GM19395 (cell line): ENCODE data around the gene LRIF1.
"Not testable (repeated sequence)": the region's sequence is repeated elsewhere in the genome, so short reads cannot be mapped to it uniquely, and the experiment has no call there.

Experiments used
- ATAC-seq: cut with Tn5 transposase; IDR thresholded peaks from one replicate; pipeline ENCODE4 v1.9.1; 2021; ENCODE audit warnings: mild to moderate bottlenecking, moderate library complexity; ENCODE audit not compliant: unreplicated experiment

The LRIF1 gene, protein sequence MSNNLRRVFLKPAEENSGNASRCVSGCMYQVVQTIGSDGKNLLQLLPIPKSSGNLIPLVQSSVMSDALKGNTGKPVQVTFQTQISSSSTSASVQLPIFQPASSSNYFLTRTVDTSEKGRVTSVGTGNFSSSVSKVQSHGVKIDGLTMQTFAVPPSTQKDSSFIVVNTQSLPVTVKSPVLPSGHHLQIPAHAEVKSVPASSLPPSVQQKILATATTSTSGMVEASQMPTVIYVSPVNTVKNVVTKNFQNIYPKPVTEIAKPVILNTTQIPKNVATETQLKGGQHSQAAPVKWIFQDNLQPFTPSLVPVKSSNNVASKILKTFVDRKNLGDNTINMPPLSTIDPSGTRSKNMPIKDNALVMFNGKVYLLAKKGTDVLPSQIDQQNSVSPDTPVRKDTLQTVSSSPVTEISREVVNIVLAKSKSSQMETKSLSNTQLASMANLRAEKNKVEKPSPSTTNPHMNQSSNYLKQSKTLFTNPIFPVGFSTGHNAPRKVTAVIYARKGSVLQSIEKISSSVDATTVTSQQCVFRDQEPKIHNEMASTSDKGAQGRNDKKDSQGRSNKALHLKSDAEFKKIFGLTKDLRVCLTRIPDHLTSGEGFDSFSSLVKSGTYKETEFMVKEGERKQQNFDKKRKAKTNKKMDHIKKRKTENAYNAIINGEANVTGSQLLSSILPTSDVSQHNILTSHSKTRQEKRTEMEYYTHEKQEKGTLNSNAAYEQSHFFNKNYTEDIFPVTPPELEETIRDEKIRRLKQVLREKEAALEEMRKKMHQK

DNA sequence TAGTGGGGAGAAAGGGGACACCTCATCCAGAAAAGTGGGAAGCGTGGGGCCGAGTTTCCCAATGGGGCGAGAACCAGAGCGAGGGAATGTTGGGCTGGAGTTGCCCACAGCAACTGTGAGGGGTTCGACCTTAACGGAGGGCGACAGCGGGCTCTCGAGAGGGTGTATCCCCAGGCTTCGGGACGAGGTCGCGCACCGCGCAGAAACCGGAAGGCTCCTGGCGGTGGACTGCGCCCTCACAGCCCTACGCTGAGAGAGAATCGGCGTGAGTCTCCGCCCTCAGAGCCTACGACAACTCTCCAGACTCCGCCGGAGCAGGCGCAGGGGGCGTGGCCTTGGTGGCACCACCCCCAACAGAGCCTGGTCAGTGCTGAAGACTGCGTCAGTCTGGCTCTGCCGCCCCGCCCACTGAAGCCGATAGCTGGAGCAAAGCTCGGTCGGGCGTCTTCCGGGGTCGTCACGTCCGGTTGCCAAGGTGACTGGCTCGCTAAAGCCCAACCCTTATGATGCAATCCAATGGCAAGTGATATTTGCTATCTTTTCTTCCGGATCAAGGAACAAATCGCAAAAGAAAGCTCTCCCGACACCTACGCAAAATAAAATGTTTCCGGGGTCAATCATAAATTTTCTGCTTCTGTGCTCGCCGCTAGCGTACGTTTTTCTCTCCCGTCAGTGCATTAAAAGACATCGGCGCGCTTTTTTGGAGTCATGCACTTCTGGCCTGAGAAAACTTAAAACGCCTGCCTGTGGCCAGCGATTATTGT is at the start of gene LRIF1:
Gene LRIF1, minus strand, starts transcription at position 232 of the 764 bp plus-strand sequence. CDS start 234 bp downstream, outside the sequence.
- peak; percentile 94 for ATAC-seq

DNA sequence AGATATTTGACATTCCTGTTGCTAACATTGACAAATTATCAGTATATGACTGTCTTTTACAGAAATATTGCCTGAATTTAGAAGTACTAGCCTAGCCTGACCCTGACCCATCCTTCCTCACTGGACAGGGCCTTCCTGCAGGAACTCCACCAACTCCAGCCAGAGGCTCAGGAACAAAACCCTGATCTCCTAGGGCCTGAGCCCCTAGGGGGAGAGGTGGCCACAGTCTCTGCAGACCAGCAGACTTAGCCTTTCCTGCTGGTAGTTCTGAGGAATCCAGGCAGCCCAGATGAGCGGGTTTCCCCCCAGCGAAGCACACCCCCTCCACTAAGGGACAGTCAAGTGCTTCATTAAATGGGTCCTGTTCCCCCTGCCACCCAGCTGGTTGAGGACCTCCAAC is 44.3 kb upstream of the LRIF1 start:
- ATAC-seq, result no peak

DNA sequence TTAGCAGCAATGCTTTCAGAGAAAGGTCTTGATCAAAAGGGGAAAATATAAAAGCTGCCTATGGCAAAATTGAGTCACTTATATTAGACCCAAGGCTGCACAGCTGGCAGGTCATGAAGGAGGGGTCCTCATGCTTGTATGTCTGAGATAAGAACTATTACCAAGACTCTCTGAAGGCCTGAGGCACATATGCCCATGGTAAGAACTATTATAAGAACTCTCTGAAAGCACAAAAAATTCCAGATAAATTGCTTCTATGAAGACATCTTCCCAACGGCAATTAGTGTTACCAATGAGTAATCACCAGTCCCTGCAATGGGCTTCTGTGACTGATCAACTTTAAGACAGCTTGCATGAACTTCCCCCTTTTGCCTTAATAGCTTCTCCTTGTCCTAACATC is 42.8 kb upstream of the LRIF1 start:
- ATAC-seq, result no peak

DNA sequence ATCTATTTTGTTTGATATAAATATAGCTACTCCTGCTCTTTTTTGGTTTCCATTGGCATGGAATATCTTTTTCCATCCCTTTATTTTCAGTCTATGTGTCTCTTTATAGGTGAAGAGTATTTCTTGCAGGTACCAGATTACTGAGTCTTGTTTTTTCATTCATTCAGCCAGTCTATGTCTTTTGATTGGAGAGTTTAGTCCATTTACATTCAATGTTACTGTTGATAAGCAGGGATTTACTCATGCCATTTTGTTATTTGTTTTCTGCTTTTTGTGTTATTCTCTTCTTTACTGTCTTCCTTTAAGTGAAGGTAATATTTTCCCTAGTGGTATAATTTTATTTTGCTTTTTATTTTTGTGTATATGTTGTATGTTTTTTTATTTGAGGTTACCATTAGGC is 35.9 kb upstream of the LRIF1 start:
- ATAC-seq, result not testable (repeated sequence)

DNA sequence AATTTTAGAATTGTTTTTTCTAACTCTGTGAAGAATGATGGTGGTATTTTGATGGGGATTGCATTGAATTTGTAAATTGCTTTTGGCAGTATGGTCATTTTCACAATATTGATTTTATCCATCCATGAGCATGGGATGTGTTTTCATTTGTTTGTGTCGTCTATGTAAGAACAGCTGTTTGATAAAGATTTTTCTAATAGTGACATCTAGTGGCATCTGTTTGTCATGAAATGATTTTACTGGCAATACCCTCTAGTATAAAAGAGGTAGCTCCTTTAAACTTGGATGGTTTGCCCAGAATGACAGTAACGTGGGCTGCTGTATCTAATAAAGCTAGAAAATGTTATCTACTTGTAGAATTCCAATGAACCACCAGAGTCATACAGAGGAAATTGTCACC is 28.6 kb upstream of the LRIF1 start:
- ATAC-seq, result not testable (repeated sequence)

DNA sequence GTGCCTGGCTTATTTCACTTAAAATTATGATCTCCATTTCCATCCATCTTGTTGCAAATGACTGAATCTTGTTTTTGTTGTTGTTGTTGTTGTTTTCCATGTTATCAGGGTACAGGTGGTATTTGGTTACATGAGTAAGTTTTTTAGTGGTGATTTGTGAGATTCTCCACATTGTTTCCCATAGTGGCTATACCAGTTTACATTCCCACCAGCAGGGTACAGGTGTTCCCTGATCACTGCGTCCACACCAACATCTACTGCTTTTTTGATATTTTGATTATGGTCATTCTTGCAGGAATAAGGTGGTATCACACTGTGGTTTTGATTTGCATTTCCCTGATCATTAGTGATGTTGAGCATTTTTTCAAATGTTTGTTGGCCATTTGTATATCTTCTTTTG is 27.6 kb upstream of the LRIF1 start:
- not testable (repeated sequence) for ATAC-seq

DNA sequence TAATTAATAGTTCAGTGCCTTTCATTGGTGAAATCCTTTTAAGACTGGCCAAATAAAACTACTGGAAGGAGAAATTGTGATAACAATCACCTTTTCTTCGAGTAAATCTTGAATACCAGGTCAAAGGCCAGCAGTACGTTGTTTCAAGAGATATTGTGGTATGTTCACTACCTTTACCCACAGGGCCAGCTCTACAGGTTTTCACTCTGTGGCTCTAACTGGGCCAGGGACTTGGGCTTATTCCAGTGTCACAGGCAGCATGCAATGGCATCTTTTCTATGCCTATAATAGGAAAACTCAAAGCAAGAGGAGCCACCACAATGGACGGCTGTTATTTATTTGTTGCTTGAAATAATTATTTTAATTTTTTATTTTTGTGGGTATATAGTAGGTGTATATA is 26.8 kb upstream of the LRIF1 start:
- no peak for ATAC-seq

DNA sequence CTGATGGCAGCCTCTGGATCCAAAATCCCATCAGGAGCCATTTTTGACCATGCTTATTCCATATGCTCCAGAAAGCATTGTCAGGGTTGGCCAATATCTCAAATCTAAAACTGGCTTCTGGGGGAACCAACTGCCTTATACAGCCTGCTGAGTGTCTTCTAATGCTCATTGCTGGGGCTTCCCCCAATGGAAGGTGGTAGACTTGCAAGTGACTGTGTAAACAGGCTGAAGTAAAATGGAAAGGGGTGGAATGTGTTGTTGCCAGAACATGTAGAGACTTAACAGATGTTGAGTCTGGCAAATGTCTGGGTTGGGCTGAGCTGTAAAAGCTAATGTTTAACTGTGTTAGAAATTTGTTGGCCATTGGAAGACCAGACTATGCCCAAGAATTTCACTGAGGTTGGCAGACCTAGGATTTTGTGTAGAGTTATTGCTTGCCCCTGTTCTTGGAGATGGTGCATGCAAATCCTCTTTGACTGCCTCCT is 22.7 kb upstream of the LRIF1 start:
- no peak for ATAC-seq

DNA sequence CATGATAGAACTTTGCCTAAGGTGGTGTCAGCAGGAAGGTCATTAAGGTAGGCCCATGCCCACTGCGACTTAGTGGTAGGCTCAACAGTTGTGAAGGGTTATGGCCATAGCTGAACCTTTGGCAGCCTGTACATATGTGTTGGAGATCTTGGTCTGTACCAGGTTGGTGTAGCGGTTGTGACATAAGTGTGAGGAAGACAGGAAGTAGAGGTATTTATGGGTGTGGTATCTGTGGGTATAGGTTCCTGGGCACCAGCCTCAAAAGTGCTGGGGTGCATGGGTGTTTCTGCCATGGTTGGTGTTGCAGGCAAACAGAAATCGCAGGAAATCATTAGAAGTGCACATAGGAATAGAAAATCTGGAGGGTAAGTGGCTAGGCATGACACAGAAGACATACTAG is 18.6 kb upstream of the LRIF1 start:
- ATAC-seq, result no peak

DNA sequence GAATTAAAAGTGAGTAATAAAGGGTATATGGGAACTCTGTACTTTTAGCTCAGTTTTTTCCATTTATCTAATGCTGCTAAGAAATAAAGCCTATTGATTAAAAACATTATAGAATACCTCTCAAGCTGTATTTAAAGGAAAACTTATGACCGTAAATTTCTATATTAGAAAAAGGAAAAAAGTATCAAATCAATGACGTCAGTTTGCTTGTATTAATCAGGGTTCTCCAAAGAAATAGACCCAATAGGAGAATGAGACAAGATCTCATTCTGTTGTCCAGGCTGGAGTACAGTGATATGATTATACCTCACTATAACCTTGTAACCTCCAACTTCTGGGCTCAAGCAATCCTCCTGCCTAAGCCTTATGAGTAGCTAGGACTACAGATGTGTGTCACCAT is 15.4 kb upstream of the LRIF1 start:
- ATAC-seq, result no peak

DNA sequence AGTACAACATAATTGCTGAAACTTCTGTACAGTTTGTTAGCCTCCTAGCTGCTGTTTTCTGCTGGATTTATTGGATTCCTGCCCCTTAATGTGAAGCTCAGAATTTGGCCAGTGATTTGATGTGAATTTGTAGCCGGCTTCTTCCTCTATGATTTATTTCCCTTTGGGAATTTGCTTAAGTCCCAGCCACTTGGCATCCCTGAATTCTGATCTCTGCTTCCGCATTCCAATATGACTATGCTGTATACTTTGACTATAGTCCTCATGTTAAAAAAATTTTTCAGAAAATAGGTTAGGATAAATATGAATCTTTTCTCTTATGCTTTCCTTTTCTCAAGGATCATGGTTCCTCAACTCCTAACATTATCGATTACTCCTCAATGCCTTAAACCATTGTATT is 12.4 kb upstream of the LRIF1 start:
- ATAC-seq, result no peak

DNA sequence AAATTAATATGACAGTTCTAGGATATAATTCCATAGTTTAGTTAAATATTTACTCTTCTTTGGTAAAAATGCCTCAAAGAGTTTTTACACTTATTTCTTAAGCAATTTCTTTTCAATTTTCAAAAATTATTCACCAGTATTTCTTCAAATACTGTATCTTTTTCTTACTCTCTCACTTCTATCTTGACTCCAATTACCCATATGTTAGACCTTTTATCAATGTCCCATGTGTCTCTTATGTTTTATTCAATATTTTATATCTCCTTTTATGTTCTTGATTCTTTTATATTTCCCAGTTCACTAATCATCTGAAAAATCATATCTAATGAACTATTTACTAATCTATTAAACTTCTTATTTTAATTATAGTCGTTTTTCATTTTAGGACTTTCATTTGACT is 11.5 kb upstream of the LRIF1 start:
- no peak for ATAC-seq

DNA sequence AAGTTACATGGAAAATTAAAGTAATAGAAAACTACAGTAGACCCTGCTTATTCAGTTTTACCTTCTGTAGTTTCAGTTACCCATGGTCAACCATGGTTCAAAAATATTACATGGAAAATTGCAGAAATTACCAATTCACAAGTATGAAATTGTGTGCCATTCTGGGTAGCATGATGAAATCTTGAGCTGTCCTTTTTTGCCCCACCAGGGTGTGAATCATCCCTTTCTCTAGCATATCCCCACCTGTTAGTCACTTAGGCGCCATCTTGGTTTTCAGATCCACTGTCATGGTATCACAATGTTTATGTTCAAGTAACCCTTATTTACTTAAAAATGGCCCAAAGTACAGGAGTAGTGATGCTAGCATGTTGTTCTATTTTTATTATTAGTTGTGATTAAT is 3.5 kb upstream of the LRIF1 start:
- ATAC-seq, result no peak

DNA sequence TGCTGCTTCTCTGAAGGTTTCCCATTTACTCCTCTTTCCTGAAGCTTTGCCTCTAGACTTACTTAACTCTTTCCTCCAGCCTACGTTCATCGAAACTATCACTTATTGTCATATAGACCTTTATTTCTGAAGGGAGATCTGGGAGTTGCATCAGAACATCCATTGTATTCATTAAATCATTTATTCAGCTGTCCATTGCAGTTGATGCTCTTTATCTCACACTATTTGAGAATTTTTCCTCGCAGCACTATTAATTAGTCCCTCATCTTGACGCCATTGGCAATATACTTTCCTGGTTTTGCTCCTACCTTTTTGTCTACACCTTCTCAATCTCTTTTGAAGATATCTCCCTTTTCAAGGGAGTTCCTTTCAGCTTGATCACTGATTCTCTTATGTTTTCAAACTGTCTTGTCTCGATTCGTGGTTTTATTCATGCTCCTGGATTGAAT is 757 bp upstream of the LRIF1 start:
- no peak for ATAC-seq

DNA sequence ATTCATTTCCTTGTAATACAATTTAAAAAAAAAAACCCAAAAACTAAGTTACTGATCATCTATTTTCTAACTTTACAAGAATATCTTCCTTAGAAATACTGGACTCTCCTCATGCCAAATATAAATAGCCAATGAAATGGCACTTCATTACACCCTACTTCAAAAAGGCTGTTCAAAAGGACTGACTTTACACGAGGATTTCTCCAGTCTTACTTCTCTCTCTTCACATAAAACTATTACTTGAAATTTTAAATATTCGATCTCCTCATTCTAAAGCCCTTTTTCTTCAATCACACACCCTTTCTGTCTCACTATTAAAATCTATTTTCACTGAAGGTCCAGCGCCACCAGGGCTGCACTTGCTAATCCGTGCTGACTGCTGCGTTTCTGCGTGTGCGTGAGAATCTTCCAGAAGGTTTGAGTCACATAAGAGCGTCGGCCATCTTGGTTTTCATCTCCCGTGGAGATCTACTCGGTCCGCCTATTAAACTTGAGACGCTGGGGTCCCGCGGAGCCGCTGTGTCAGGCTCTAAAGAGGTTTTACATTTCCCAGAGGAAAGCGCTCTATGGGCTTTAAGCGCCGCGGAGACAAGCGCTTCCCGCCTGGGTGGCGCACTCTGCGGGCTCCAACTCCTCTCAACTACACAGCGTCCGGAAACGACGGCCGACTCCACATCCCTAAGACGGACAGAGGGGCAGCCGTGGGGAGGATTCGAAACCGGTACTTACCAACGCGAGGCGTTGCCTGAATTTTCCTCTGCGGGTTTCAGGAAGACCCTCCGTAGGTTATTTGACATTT is 631 bp downstream of the LRIF1 start:
- ATAC-seq, result peak; percentile 53

DNA sequence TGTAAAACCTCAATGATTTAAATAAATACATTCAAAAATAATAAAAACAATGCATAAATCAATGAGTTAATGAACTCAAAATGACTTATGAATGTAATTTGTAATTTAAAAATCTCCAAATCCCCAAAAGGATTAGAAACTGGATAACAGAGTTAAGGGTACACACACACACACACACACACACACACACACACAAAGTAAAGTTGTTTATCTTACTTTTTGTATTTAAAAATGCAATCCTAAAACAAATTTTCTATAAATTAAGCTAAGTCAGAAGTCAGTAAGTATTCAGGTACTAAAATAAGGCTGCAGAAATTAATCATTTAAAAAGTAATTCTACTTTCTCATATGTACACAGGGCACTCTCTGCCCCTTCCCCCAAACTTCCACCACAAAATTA is 1.8 kb downstream of the LRIF1 start:
- no peak for ATAC-seq

DNA sequence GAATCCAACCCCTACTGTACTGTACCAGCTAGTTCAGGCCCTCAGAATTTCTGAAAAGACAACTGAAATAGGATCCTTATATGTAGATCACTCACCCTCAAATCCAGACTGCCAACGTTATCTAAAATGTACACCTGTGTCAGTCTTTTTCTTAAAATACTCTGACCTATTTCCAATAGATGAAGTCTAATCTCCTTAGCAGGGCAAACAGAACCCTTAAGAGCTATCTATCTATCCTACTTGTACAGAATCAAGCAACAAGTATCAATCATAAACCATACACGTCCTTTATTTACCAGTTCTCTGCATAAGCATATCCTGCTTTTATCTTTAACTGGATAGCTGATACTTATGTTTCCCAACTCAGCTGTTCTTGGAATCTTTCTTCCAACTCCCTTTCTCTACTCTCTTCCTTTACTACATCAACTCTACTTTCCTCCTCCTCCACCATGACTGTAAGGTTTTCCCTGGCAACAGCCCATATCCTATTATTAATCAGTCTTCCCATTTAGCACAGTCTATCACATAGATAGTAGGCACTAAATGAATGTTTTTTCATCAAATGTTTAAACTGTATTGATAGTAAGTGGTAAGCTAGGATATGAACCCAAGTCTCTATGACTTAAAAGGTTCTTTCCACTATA is 2.8 kb downstream of the LRIF1 start:
- ATAC-seq, result no peak

DNA sequence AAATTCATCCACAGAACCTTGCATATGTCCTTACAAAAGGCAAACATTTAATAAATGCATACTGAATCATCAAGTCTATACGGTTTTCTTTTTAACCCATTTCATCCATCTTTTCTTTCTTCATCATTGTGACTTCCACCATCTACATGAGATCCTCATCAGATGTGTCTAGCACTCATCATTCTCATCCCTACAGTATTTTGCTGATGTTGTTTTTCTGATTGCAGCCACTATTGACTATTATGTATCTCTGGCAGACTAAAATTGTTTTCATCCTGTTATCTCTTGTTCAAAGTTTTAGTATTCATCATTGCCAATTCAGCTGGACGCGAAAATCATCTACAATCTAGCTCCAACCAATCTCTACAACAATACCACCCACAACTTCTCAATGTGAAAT is 5.9 kb downstream of the LRIF1 start:
- ATAC-seq, result no peak

DNA sequence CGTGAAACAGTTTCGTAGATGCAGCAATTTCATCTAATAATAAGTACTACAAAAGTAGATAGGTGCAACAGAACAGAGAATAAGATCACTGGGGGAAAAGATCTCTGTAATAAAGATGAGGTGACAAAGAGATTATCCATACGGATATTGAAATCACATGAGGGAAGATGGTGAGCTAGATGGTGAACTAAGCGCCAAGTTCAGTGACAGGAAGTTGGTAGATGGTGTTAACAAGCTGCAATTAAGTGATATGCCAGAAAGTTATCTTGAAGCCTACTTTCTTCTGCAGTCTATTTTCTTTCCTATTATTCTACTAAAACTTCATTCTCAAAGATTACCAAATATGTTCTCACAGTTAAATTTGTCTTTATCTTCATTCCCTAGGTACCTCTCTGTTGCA is 7.1 kb downstream of the LRIF1 start:
- ATAC-seq, result no peak

DNA sequence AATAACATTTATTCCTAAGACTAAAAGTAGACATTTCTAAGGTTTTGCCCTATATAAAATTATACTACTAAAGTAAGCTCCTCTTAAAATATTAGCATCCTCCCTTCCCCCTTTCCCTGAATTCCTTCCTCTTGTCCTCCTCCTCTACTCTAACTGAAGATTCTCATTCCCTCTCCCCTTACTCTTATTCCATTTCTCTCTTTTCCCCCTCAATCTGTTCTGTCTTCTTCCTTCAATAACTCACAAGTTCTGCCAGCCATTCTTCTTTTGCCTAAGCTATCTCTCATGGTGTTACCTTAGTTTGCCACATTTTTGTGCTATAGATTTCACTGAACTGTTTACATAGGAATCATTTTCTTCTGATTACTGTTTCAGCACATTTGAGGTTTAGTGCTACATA is 10.7 kb downstream of the LRIF1 start:
- ATAC-seq, result no peak
